Tibial artery (tissue), 4 donors: ENCODE data around the gene NEK7.

Experiments
- DNase-seq, 2 donors: peaks; one replicate each; pipeline ENCODE4 v3.0.0-alpha.2; 2019
- H3K27ac ChIP-seq, 2 donors: fragments of 200-600 bp; sonication (generic) in 1 of 2; 1 replicate in 1 of 2; 2 replicates in 1 of 2; pipeline ENCODE4 v1.5.1; 2018 to 2019; ENCODE audit warnings: mild to moderate bottlenecking in 1 of 2
- H3K27me3 ChIP-seq, 2 donors: fragments of 200-600 bp; sonication (generic) in 1 of 2; one replicate each; pipeline versions ENCODE4 v1.5.1 to v1.6.0; 2016 to 2019
- H3K36me3 ChIP-seq, 3 donors: fragments of 200-600 bp; sonication (generic) in 2 of 3; one replicate each; pipeline ENCODE4 v1.5.1; 2016 to 2019; ENCODE audit warnings: mild to moderate bottlenecking in 2 of 3
- H3K4me1 ChIP-seq, 4 donors: fragments of 200-600 bp; sonication (generic) in 2 of 4; 1 replicate in 3 of 4; 2 replicates in 1 of 4; pipeline ENCODE4 v1.5.1; 2016 to 2019
- H3K4me3 ChIP-seq, 2 donors: fragments of 200-600 bp; sonication (generic) in 1 of 2; 1 replicate in 1 of 2; 2 replicates in 1 of 2; pipeline ENCODE4 v1.5.1; 2018 to 2019; ENCODE audit warnings: mild to moderate bottlenecking in 2 of 2
- H3K9me3 ChIP-seq, 3 donors: fragments of 200-600 bp; sonication (generic) in 1 of 3; one replicate each; pipeline ENCODE4 v1.5.1; 2016 to 2019
- intact Hi-C: fragments of 100-400 bp; cut with DNase I; formaldehyde crosslinking; loops from one replicate; pipeline ENCODE4 v1.15.0; 2023; ENCODE audit warnings: low total_unique reads
- TF ChIP-seq, protein P1 (sequence below), 2 experiments: fragments of 200-600 bp in 1 of 2; fragments of 450-650 bp in 1 of 2; IDR thresholded peaks; one replicate each; pipeline ENCODE4 v1.5.1; 2017 to 2019; ENCODE audit warnings: antibody characterized with exemption in 2 of 2, mild to moderate bottlenecking in 1 of 2, moderate library complexity in 1 of 2

NEK7 gene

DNA sequence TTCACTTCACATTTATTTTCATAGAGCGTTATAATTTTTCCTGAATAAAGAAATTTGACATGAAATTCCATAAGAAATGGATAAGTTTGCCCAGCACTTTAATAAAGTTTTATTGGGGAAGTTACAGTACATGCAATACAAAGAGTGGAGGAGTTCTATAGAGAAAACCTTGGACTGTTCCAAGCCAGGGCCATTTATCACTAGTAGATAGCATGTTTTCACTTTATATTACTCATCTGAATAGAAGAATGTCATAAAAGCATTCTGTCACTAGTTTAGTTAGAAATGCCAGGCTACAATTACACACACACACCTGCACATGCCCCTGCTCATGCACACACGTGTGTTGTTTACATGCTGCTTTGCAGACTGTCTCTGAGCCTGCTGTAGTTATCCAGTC, 123.3 kb downstream of the NEK7 start:
- intact Hi-C loops: no loop called here
- H3K9me3 ChIP-seq: no peaks in the 10 kb centered on the region
- H3K36me3 ChIP-seq: no peaks in the 10 kb centered on the region
- H3K27ac ChIP-seq: no peak overlapping the region
- DNase-seq: no peak
- no peak overlapping the region for H3K4me3 ChIP-seq
- no peaks in the 10 kb centered on the region for H3K27me3 ChIP-seq
- TF ChIP-seq, protein P1, sequence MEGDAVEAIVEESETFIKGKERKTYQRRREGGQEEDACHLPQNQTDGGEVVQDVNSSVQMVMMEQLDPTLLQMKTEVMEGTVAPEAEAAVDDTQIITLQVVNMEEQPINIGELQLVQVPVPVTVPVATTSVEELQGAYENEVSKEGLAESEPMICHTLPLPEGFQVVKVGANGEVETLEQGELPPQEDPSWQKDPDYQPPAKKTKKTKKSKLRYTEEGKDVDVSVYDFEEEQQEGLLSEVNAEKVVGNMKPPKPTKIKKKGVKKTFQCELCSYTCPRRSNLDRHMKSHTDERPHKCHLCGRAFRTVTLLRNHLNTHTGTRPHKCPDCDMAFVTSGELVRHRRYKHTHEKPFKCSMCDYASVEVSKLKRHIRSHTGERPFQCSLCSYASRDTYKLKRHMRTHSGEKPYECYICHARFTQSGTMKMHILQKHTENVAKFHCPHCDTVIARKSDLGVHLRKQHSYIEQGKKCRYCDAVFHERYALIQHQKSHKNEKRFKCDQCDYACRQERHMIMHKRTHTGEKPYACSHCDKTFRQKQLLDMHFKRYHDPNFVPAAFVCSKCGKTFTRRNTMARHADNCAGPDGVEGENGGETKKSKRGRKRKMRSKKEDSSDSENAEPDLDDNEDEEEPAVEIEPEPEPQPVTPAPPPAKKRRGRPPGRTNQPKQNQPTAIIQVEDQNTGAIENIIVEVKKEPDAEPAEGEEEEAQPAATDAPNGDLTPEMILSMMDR (IDR thresholded peaks at IDR 0.05): no peak
- no peaks in the 10 kb centered on the region for H3K4me1 ChIP-seq

- no peaks in the 10 kb centered on the region for H3K27me3 ChIP-seq
- no peak for DNase-seq
- TF ChIP-seq, protein P1 (IDR thresholded peaks at IDR 0.05): no peak
- no peaks in the 10 kb centered on the region for H3K4me1 ChIP-seq
- no peaks in the 10 kb centered on the region for H3K36me3 ChIP-seq
- H3K9me3 ChIP-seq: no peaks in the 10 kb centered on the region
- H3K27ac ChIP-seq: no peak overlapping the region
- intact Hi-C loops: no loop called here
- H3K4me3 ChIP-seq: no peak overlapping the region
Observed at GRCh38 chr1:198281911-198282310, 125.1 kb downstream of the NEK7 start.

DNA sequence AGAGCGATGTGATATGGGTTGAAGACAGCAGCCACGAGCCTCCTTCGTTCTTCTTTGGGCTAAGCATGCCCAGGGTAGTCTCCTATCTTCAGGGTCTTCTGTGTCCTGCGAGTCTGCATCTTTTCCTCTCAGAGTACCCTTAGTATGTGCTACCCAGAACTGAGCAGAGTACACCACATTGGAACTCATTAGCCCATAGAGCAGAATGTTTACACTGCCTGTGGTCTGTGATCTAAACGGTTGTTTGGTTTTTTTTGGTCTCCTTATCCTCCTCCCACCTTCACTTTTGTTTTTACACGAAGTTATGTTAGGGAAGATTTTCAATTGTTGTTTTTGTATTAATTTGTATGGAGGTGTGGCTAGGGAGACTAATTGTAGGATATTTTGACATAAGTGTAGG, 126.4 kb downstream of the NEK7 start:
- no peaks in the 10 kb centered on the region for H3K9me3 ChIP-seq
- H3K27ac ChIP-seq: no peak overlapping the region
- H3K27me3 ChIP-seq: no peaks in the 10 kb centered on the region
- intact Hi-C loops: no loop called here
- no peak overlapping the region for H3K4me3 ChIP-seq
- no peak for DNase-seq
- H3K36me3 ChIP-seq: no peaks in the 10 kb centered on the region
- TF ChIP-seq, protein P1 (IDR thresholded peaks at IDR 0.05): no peak
- H3K4me1 ChIP-seq: peaks cover 0 to 4% (median 0%) of the 10 kb centered on the region in 4 donors

- Histone ChIP-seq H3K9me3 (no peaks in the 10 kb centered on the region), H3K4me1 (peaks cover 0 to 29% (median 0%) of the 10 kb centered on the region in 4 donors), H3K27me3 (no peaks in the 10 kb centered on the region), H3K27ac (no peak overlapping the region), H3K36me3 (no peaks in the 10 kb centered on the region), H3K4me3 (no peak overlapping the region)
- no peak for DNase-seq
- intact Hi-C loops: no loop called here
- TF ChIP-seq, protein P1 (IDR thresholded peaks at IDR 0.05): no peak
Observed at GRCh38 chr1:198287916-198288315, 131.1 kb downstream of the NEK7 start.

- H3K36me3 ChIP-seq: peaks cover 0 to 5% (median 0%) of the 10 kb centered on the region in 3 donors
- DNase-seq: no peak
- H3K4me1 ChIP-seq: peaks cover 0 to 29% (median 0%) of the 10 kb centered on the region in 4 donors
- H3K4me3 ChIP-seq: no peak overlapping the region
- H3K27ac ChIP-seq: no peak overlapping the region
- intact Hi-C loops: no loop called here
- no peaks in the 10 kb centered on the region for H3K9me3 ChIP-seq
- TF ChIP-seq, protein P1 (IDR thresholded peaks at IDR 0.05): no peak
- H3K27me3 ChIP-seq: no peaks in the 10 kb centered on the region
Observed at GRCh38 chr1:198290089-198290683, 133.4 kb downstream of the NEK7 start.

DNA sequence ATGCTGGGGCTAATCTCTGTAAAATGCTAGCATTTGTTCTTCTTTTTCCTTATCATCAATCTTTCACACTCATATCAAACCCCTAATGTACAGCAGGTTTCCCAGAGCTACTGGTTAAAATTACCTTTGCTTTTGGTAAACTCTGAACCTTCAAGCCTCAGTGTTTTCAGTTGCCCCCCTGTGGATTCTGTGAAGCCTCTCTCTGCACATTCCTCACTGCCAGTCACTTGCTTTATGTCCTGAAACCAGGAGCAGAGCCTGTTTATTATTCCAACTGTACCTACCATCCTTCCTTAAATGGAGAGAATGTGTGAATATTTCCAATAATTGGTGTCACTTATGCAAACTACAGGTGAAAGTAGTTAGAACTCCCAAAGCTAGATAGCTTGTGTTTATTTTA, 134.2 kb downstream of the NEK7 start:
- Histone ChIP-seq H3K36me3 (peaks cover 0 to 5% (median 0%) of the 10 kb centered on the region in 3 donors), H3K4me1 (peaks cover 0 to 29% (median 0%) of the 10 kb centered on the region in 4 donors), H3K9me3 (no peaks in the 10 kb centered on the region), H3K4me3 (no peak overlapping the region), H3K27ac (no peak overlapping the region), H3K27me3 (no peaks in the 10 kb centered on the region)
- intact Hi-C loops: no loop called here
- TF ChIP-seq, protein P1 (IDR thresholded peaks at IDR 0.05): no peak
- no peak for DNase-seq
